ENCODE data around the gene ABTB2. TPM values are rescaled to one million over a fixed set of nuclear protein-coding genes. Genes with fewer than 3 reads are reported as not detected.

Gene ABTB2
- total RNA-seq, 1 experiment from 2014 or later: not detected

GRCh38 chr11:34263441-34264091 is 94.2 kb downstream of the ABTB2 start:
- Histone ChIP-seq H2AFZ (ENCODE audit: low read length) (no peak overlapping the region), H3K4me2 (ENCODE audit: low read depth, low read length, poor library complexity, severe bottlenecking) (no peak overlapping the region), H3K4me3 (ENCODE audit: low read length) (no peak overlapping the region), H3K4me1 (ENCODE audit: low read length) (no peaks in the 10 kb centered on the region), H3K79me2 (ENCODE audit: low read length) (no peaks in the 10 kb centered on the region), H3K9ac (ENCODE audit: low read length) (no peak overlapping the region), H3K9me2 (replicated peaks; ENCODE audit: insufficient read depth, low read length) (no peaks in the 10 kb centered on the region), H3K36me3 (ENCODE audit: insufficient read depth, low read length) (no peaks in the 10 kb centered on the region), H3K9me3 (ENCODE audit: low read length) (no peaks in the 10 kb centered on the region), H4K20me1 (ENCODE audit: insufficient read depth, low read depth, low read length) (0 out of 2 replicates have a peak, but pooled peaks cover 3% of the 10 kb centered on the region), H3K27me3 (ENCODE audit: low read length) (no peaks in the 10 kb centered on the region), H3K27ac (ENCODE audit: low read length) (no peak overlapping the region)
- no peak for DNase-seq

GRCh38 chr11:34262531-34263081 is 95.2 kb downstream of the ABTB2 start:
- Histone ChIP-seq H3K9me3 (ENCODE audit: low read length) (no peaks in the 10 kb centered on the region), H3K79me2 (ENCODE audit: low read length) (no peaks in the 10 kb centered on the region), H3K9ac (ENCODE audit: low read length) (no peak overlapping the region), H3K36me3 (ENCODE audit: insufficient read depth, low read length) (no peaks in the 10 kb centered on the region), H3K4me1 (ENCODE audit: low read length) (no peaks in the 10 kb centered on the region), H3K27ac (ENCODE audit: low read length) (no peak overlapping the region), H3K27me3 (ENCODE audit: low read length) (no peaks in the 10 kb centered on the region), H3K9me2 (replicated peaks; ENCODE audit: insufficient read depth, low read length) (no peaks in the 10 kb centered on the region), H2AFZ (ENCODE audit: low read length) (no peak overlapping the region), H4K20me1 (ENCODE audit: insufficient read depth, low read depth, low read length) (0 out of 2 replicates have a peak, but pooled peaks cover 3% of the 10 kb centered on the region), H3K4me3 (ENCODE audit: low read length) (no peak overlapping the region), H3K4me2 (ENCODE audit: low read depth, low read length, poor library complexity, severe bottlenecking) (no peak overlapping the region)
- DNase-seq: no peak

DNA sequence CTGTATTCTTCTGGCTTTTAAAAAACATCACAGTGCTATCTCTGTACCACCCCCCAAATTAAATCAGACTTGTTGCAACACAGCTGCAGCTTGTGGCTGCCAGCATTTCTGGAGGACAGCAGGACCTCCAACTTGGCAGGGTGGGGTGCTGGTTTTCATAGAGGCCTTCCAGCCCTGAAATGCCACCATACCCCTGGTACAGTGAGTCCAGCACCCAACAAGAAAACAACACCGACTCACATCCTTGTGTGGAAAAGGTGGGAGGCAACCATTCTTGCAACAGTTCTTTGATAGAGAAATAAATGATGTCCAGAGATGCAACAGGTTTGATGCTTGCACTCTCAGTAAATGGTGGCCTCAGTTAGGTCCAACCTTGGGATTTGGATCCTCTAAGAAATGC is 96.0 kb downstream of the ABTB2 start:
- Histone ChIP-seq H3K4me3 (ENCODE audit: low read length) (no peak overlapping the region), H3K79me2 (ENCODE audit: low read length) (no peaks in the 10 kb centered on the region), H3K27me3 (ENCODE audit: low read length) (no peaks in the 10 kb centered on the region), H3K4me1 (ENCODE audit: low read length) (no peaks in the 10 kb centered on the region), H2AFZ (ENCODE audit: low read length) (no peak overlapping the region), H3K4me2 (ENCODE audit: low read depth, low read length, poor library complexity, severe bottlenecking) (no peak overlapping the region), H3K27ac (ENCODE audit: low read length) (no peak overlapping the region), H3K36me3 (ENCODE audit: insufficient read depth, low read length) (no peaks in the 10 kb centered on the region), H4K20me1 (ENCODE audit: insufficient read depth, low read depth, low read length) (0 out of 2 replicates have a peak, but pooled peaks cover 3% of the 10 kb centered on the region), H3K9ac (ENCODE audit: low read length) (no peak overlapping the region), H3K9me2 (replicated peaks; ENCODE audit: insufficient read depth, low read length) (no peaks in the 10 kb centered on the region), H3K9me3 (ENCODE audit: low read length) (no peaks in the 10 kb centered on the region)
- no peak for DNase-seq

DNA sequence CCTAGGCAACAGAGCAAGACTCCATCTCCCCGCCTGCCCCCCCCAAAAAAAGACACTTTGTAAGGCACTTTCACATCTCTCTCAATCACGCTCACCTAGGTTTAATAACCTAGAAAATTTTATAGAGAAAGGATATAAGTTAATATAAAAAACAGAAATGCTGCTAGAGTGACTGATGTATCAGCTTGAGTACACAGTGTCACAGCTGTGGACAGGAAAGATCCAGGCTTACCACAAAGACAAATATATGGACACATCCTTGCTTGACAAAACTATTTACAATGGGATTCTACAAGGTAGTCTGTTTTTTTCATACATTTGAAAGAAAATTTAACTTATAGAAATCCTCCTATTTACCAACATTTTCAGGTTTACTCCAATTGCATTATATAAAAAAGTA is 96.7 kb downstream of the ABTB2 start:
- H3K4me1 ChIP-seq (ENCODE audit: low read length): no peaks in the 10 kb centered on the region
- H3K9ac ChIP-seq (ENCODE audit: low read length): no peak overlapping the region
- H3K27me3 ChIP-seq (ENCODE audit: low read length): no peaks in the 10 kb centered on the region
- no peaks in the 10 kb centered on the region for H3K79me2 ChIP-seq (ENCODE audit: low read length)
- H3K9me3 ChIP-seq (ENCODE audit: low read length): no peaks in the 10 kb centered on the region
- H3K4me2 ChIP-seq (ENCODE audit: low read depth, low read length, poor library complexity, severe bottlenecking): no peak overlapping the region
- H4K20me1 ChIP-seq (ENCODE audit: insufficient read depth, low read depth, low read length): 0 out of 2 replicates have a peak, but pooled peaks cover 3% of the 10 kb centered on the region
- no peak for DNase-seq
- H3K27ac ChIP-seq (ENCODE audit: low read length): no peak overlapping the region
- no peak overlapping the region for H2AFZ ChIP-seq (ENCODE audit: low read length)
- no peak overlapping the region for H3K4me3 ChIP-seq (ENCODE audit: low read length)
- H3K9me2 ChIP-seq (replicated peaks; ENCODE audit: insufficient read depth, low read length): no peaks in the 10 kb centered on the region
- H3K36me3 ChIP-seq (ENCODE audit: insufficient read depth, low read length): no peaks in the 10 kb centered on the region

GRCh38 chr11:34260072-34260575 is 97.7 kb downstream of the ABTB2 start:
- H2AFZ ChIP-seq (ENCODE audit: low read length): no peak overlapping the region
- 0 out of 2 replicates have a peak, but pooled peaks cover 3% of the 10 kb centered on the region for H4K20me1 ChIP-seq (ENCODE audit: insufficient read depth, low read depth, low read length)
- H3K4me3 ChIP-seq (ENCODE audit: low read length): no peak overlapping the region
- no peaks in the 10 kb centered on the region for H3K9me3 ChIP-seq (ENCODE audit: low read length)
- H3K27me3 ChIP-seq (ENCODE audit: low read length): no peaks in the 10 kb centered on the region
- no peaks in the 10 kb centered on the region for H3K4me1 ChIP-seq (ENCODE audit: low read length)
- no peak for DNase-seq
- no peaks in the 10 kb centered on the region for H3K36me3 ChIP-seq (ENCODE audit: insufficient read depth, low read length)
- no peak overlapping the region for H3K4me2 ChIP-seq (ENCODE audit: low read depth, low read length, poor library complexity, severe bottlenecking)
- H3K9me2 ChIP-seq (replicated peaks; ENCODE audit: insufficient read depth, low read length): no peaks in the 10 kb centered on the region
- no peaks in the 10 kb centered on the region for H3K79me2 ChIP-seq (ENCODE audit: low read length)
- H3K9ac ChIP-seq (ENCODE audit: low read length): no peak overlapping the region
- no peak overlapping the region for H3K27ac ChIP-seq (ENCODE audit: low read length)

GRCh38 chr11:34259087-34259486 is 98.7 kb downstream of the ABTB2 start:
- Histone ChIP-seq H3K4me1 (ENCODE audit: low read length) (no peaks in the 10 kb centered on the region), H4K20me1 (ENCODE audit: insufficient read depth, low read depth, low read length) (0 out of 2 replicates have a peak, but pooled peaks cover 3% of the 10 kb centered on the region), H3K27ac (ENCODE audit: low read length) (no peak overlapping the region), H2AFZ (ENCODE audit: low read length) (no peak overlapping the region), H3K79me2 (ENCODE audit: low read length) (no peaks in the 10 kb centered on the region), H3K4me3 (ENCODE audit: low read length) (no peak overlapping the region), H3K36me3 (ENCODE audit: insufficient read depth, low read length) (no peaks in the 10 kb centered on the region), H3K9ac (ENCODE audit: low read length) (no peak overlapping the region), H3K9me2 (replicated peaks; ENCODE audit: insufficient read depth, low read length) (no peaks in the 10 kb centered on the region), H3K27me3 (ENCODE audit: low read length) (no peaks in the 10 kb centered on the region), H3K4me2 (ENCODE audit: low read depth, low read length, poor library complexity, severe bottlenecking) (no peak overlapping the region), H3K9me3 (ENCODE audit: low read length) (no peaks in the 10 kb centered on the region)
- no peak for DNase-seq

DNA sequence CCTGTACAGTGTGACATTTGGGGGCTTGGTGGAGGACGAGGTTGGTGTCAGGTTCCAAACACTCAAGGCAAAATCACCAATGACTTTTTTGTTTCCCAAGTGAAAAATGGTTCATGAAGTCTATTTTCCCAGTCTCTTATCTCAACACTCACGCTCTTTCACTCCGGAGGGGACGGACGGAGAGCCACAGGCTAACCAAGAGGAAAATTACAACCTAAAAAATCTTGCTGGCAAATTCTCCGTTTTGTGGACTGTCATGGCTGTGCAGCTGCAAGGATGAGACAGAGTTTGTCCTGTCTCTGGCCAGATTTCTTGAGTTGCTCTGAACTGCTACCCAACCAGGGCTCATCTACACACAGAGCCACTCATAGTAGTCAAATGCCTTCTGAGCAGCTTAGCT is 101.2 kb downstream of the ABTB2 start:
- Histone ChIP-seq H3K9ac (ENCODE audit: low read length) (no peak overlapping the region), H4K20me1 (ENCODE audit: insufficient read depth, low read depth, low read length) (0 out of 2 replicates have a peak, but pooled peaks cover under 1% of the 10 kb centered on the region), H3K27me3 (ENCODE audit: low read length) (no peaks in the 10 kb centered on the region), H2AFZ (ENCODE audit: low read length) (no peak overlapping the region), H3K4me3 (ENCODE audit: low read length) (no peak overlapping the region), H3K4me2 (ENCODE audit: low read depth, low read length, poor library complexity, severe bottlenecking) (no peak overlapping the region), H3K36me3 (ENCODE audit: insufficient read depth, low read length) (no peaks in the 10 kb centered on the region), H3K9me3 (ENCODE audit: low read length) (no peaks in the 10 kb centered on the region), H3K9me2 (replicated peaks; ENCODE audit: insufficient read depth, low read length) (no peaks in the 10 kb centered on the region), H3K4me1 (ENCODE audit: low read length) (no peaks in the 10 kb centered on the region), H3K27ac (ENCODE audit: low read length) (no peak overlapping the region), H3K79me2 (ENCODE audit: low read length) (no peaks in the 10 kb centered on the region)
- DNase-seq: no peak

GRCh38 chr11:34256150-34256549 is 101.7 kb downstream of the ABTB2 start:
- H3K4me2 ChIP-seq (ENCODE audit: low read depth, low read length, poor library complexity, severe bottlenecking): no peak overlapping the region
- no peak overlapping the region for H3K27ac ChIP-seq (ENCODE audit: low read length)
- no peaks in the 10 kb centered on the region for H3K79me2 ChIP-seq (ENCODE audit: low read length)
- DNase-seq: no peak
- H2AFZ ChIP-seq (ENCODE audit: low read length): no peak overlapping the region
- H4K20me1 ChIP-seq (ENCODE audit: insufficient read depth, low read depth, low read length): no peaks in the 10 kb centered on the region
- no peaks in the 10 kb centered on the region for H3K9me2 ChIP-seq (replicated peaks; ENCODE audit: insufficient read depth, low read length)
- no peak overlapping the region for H3K9ac ChIP-seq (ENCODE audit: low read length)
- no peaks in the 10 kb centered on the region for H3K9me3 ChIP-seq (ENCODE audit: low read length)
- H3K27me3 ChIP-seq (ENCODE audit: low read length): no peaks in the 10 kb centered on the region
- H3K4me3 ChIP-seq (ENCODE audit: low read length): no peak overlapping the region
- H3K4me1 ChIP-seq (ENCODE audit: low read length): peaks cover 1% of the 10 kb centered on the region; the same call in 1 of the 2 replicates
- no peaks in the 10 kb centered on the region for H3K36me3 ChIP-seq (ENCODE audit: insufficient read depth, low read length)
